Urothelium cell line (cell line): ENCODE measurements around the gene MRPL54.
"Not testable (repeated sequence)": the region's sequence is repeated elsewhere in the genome, so short reads cannot be mapped to it uniquely, and the experiment has no call there.

ENCODE experiments used
- DNase-seq: peaks from one replicate; pipeline ENCODE4 v3.0.0; 2011; ENCODE audit warnings: low spot score, mixed read lengths
- FAIRE-seq: peaks from 2 replicates; lab custom pipeline; 2011; peaks lifted over from hg19 to GRCh38; lab: Jason Lieb, UNC

Gene MRPL54

DNA sequence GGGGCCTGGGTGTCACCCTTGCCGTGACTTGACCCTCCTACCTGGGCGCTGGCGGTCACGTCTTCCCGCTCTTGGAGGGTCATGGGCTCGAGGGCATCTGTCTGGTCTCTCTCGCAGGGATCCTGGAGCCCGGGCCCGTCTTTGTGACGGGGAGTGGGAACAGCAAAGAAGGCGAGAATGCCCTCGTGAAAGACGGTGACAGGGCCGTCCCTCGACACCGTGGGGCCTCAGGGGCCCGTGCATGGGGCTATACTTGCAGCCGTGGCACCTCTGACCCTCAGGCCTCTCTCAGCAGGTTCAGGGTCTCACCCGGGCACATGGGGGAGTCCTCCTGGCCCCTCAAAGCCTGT is 44.6 kb downstream of the MRPL54 start:
- FAIRE-seq (no peak), DNase-seq (no peak)

DNA sequence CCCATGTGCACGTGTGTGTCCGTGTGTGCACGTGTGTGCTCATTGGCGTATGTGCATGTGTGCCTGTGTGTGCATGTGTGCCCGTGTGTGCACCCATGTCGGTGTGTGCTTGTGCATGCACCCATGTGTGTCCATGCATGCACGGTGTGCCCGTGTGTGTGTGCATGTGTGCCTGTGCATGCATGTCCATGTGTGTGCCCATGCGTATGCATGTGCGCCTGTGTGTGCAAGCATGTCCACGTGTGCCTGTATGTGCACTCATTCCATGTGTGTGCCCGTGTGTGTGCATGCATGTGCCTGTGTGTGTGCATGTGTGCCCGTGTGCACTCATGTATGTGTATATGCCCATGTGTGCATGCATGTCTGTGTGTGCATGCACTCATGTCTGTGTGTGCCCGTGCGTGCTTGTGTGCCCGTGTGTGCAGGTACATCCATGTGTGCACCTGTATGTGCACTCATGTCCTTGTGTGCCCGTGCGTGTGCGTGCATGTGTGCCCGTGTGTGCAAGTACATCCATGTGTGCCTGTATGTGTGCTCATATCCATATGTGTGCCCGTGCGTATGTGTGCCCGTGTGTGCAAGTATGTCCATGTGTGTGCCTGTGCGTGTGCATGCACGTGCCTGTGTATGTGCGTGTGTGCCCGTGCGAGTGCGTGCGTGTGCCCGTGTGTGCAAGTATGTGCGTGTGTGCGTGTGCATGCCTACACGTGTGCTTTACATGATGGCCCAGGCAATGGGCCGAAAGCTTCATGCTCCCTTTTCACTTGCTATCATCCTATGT is 45.3 kb downstream of the MRPL54 start:
- FAIRE-seq = peak; percentile 95

DNA sequence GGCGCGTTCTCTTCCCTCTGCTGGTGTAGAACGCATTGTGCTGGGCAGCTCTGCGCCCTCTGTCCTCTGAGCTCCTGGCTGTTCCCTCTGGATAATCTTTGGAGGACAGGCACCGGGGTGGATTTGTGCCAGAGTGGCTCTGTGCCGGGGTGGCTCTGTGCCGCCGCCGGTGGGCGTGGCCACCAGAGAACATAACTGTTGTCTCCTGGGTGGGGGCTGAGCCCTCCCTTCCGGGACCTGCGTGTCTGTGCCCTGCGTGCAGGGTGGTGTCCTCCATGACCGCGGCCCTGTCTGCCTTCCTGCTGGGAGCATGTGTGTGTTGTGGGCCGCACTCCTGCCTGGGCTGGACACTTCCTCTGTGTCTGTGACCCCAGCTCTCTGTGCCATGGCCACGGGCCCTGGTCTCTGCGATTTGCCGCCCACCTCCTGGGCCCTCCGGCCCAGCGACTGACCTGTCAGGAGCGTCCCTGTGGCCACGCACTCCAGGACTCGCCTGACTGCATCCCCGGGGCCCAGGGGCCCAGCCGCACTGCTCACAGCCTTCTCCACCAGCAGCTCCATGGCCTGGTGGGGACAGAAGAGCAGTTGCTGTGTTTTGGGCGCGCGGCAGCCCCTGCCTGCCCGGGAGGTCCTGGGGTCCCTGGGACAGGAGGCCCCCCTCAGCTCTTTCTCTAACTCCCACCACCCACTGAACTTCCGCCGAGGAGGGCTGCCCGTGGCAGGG is 46.1 kb downstream of the MRPL54 start:
- FAIRE-seq (no peak), DNase-seq (no peak)

More for the DNA sequence above, 45.3 kb downstream of the MRPL54 start:
- DNase-seq = no peak

DNA sequence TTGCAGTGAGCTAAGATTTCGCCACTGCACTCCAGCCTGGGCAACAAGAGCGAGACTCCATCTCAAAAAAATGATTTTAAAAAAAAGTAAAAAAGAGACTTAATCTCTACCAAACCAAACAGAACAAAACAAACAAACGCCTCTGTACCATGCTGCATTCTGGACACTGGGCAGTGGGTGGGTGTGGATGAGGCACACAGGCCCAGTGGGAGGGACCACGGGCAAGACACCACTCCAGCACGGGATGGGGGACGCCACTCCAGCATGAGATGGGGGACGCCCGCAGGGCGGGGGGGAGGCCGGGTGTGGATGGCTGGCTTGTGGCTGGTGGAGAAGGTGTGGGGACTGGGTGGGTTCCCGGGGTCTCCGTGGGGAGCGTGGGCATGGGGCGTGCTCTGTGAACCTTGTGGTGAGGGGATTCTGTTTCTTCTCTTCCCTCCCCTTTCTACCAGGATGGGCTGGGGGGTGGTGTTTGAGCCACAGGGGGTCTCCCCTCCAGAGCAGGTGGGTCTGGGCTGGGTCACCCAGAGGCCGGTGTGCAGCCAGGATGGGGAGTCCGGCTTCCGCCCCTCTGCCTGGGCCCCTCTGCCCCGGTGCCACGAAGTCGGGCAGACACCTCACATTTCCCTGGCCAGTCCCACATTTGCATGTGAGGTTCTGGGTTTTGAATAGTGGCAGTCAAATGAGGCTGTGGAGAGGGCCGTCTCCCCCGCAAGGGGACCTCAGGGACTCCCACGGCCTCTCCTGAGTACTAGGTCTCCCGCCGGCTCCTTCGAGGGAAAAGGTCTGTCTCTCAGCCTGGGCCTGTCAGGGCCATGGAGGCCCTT is 47.6 kb downstream of the MRPL54 start:
- no peak for DNase-seq
- FAIRE-seq = no peak

DNA sequence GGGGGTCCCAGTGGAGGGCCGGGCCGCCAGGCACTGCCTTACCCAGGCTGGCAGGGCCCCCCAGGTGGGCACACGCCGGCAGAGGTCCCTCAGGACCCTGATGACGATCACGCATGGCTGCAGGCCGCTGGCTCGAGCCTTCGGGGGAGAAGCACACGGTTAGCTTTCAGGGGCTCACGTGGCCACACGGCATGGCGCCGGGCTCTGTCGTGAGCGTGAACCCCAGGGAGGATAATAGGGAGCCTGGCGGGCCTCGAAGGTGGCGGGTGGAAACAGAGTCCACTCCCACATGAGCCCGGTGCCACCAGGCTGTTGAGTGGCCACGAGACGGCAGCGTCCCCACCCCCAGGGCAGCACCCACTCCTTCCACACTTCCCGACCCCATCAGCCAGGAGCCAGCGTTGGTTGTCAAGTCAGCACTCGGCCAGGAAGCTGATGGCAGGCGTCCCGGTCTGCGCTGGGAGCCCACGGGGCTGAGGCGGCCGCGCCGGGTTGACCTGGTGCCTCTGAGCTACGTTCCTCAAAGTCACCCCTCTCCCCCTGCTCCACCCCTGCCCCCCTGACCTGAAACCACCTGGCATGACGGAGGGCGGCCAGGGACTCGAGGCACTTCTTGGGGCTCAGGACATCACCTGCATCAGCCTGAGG is 48.4 kb downstream of the MRPL54 start:
- FAIRE-seq = no peak
- DNase-seq = no peak

DNA sequence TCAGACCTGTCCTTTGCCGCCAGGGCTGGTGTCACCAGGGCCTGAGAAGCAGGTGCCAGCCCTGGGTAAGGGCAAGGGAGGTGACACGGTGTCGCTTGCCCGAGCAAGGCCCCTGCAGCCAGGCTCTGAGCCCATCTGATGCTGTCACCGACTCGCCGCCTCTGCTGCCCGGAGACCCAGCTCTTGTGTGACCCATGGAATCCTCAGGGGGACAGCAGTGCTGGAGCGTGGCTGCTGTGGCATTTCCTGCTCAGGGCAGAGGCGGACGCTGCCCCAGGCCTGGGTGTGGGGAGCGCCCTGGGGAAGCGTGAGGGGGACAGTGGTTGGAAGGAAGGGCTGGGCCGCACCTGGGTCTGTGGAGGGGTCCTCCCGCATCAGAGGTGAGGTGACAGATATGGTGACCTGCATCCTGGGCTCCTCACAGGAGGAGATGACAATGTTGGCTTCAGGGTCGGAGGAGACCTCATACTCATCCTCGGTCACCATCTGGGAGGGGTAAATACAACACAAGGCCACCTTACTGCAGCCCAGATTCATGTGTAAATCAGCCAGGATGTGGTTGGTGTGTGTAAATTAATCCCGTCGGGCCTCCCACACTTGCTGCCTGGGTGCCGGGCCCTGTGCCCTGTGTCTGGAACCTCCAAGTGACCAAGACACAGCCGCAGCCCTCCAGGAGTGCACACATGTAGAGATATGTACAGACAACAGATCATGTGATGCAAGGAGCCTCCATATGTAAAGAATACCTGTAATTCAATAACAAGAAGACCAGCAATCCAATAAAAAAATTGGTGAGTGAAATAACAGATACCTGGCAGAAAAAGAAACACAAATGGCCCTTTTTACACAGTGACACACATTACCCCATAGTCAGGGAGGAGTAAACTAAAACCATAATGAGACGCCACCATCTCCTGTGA is 51.3 kb downstream of the MRPL54 start:
- DNase-seq (no peak), FAIRE-seq (no peak)

DNA sequence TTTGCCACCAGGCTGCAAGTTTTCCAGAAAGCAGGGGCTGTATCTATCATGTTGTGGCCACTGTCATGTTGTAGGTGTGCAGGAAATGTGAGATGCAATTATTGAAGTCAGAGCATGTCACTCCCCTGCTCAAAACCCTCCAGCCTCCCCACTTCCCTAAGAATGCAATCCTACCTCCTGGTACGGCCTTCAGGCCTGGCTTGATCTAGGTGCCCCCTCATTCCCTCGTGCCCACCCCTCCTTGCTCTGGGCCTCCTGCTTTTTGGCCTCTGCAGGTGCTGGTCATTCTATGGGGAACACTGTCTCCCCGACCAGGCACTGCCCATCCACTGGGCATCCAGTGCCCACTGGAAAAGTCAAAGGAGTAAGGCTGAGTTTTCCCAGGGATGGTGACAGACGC is 52.2 kb downstream of the MRPL54 start:
- FAIRE-seq (no peak), DNase-seq (no peak)

DNA sequence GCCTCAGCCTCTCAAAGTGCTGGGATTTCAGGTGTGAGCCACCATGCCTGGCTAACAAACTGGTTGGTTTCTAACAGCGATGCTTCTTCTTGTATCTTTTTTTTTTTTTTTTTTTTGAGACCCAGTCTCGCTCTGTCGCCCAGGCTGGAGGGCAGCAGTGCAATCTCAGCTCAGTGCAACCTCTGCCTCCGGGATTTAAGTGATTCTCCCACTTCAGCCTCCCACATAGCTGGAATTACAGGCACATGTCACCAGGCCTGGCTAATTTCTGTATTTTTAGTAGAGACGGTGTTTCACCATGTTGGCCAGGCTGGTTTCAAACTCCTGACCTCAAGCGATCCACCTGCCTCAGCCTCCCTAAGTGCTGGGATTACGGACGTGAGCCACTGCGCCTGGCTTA is 53.7 kb downstream of the MRPL54 start:
- DNase-seq, FAIRE-seq: not testable (repeated sequence)

DNA sequence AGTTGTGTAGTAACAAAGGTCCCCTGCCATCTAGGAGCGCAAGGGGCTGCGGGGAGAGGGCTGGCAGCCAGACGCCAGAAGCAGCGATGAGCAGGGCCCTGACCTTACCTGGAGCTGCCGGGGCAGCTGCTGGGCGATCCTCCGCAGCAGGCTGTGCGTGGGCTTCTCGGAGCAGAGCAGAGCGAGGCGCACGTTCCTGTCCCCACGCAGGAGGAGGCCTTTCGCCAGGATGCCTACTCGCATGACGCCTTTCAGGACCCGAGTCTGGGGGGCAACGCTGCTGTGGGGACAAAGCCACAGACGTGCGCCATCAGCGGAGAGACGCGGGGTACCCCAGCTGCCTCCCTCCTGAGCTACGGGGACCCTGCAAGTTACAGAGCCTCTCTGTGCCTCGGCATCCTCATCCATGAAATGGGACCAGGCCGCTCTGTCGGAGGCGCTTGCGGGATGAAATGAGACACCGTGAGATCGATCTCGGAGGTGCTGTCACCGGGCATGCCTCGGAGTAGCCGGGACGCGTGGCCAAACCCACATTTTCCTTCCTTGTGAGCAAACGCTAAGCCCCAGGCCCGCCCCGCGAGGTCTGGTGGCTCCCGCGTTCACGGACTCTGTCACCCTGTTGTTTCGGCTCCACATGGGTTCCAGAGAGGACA is 54.2 kb downstream of the MRPL54 start:
- DNase-seq = no peak
- FAIRE-seq = no peak
